GM12872 (cell line): Measurements from ENCODE around the gene RHBDL1.

Source experiments
- TF ChIP-seq, protein P1 (sequence below): IDR thresholded peaks from 3 replicates; pipeline ENCODE4 v1.5.1; 2011; ENCODE audit warnings: low read depth, mild to moderate bottlenecking, low read length, moderate library complexity; ENCODE audit not compliant: insufficient read depth

RHBDL1 gene

DNA sequence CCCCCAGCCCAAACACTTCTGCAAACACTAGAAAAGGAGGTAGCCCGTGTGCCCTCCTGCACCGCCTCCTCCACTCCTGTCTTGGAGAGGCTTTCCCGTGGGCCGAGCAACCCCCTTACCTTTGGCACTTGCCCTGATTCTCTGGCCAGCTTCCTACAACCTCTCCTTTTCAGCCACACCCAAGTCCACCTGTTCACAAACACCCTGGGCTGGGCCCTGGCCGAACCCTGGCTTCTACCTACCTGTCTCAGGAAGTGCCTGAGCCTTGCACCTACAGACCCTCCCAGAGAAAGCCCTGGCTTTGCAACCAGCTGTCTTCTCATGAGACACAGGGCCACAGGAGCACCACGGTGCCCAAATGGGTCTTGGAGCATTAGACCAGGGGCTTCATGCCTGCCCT, 43.5 kb downstream of the RHBDL1 start:
- TF ChIP-seq, protein P1, sequence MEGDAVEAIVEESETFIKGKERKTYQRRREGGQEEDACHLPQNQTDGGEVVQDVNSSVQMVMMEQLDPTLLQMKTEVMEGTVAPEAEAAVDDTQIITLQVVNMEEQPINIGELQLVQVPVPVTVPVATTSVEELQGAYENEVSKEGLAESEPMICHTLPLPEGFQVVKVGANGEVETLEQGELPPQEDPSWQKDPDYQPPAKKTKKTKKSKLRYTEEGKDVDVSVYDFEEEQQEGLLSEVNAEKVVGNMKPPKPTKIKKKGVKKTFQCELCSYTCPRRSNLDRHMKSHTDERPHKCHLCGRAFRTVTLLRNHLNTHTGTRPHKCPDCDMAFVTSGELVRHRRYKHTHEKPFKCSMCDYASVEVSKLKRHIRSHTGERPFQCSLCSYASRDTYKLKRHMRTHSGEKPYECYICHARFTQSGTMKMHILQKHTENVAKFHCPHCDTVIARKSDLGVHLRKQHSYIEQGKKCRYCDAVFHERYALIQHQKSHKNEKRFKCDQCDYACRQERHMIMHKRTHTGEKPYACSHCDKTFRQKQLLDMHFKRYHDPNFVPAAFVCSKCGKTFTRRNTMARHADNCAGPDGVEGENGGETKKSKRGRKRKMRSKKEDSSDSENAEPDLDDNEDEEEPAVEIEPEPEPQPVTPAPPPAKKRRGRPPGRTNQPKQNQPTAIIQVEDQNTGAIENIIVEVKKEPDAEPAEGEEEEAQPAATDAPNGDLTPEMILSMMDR: no peak

DNA sequence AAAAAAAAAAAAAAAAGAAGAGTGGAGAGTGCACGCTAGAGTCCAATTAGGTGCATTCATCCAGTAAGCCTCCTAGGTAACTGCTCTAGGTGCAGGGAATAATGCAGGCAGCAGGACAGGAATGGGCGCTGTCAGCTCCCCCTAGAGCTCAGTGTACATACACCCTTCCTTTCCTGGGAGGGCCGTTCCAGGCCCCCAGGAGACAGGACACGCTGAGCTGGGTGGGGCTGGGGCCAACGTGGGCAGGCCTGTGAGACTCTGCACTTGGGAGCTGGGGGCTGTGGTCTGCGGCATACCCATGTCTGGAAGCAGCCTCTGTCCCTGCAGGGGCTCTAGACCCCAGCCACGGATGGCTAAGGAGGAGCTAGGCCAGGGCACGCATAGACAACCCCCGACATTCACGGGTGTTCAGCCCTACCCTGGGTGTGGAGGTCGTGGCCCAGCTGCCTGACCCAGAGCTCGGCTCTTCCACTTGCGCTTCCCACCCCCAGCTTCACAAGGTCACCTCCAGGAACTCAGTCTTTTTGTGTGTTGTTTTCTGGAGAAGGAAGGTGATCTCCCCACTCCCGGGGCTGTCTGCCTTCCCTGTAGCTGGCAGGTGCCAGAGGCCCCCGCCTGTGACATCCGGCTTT, 44.5 kb downstream of the RHBDL1 start:
- TF ChIP-seq, protein P1: peak; percentile 31; the same call in 2 of the 3 replicates

DNA sequence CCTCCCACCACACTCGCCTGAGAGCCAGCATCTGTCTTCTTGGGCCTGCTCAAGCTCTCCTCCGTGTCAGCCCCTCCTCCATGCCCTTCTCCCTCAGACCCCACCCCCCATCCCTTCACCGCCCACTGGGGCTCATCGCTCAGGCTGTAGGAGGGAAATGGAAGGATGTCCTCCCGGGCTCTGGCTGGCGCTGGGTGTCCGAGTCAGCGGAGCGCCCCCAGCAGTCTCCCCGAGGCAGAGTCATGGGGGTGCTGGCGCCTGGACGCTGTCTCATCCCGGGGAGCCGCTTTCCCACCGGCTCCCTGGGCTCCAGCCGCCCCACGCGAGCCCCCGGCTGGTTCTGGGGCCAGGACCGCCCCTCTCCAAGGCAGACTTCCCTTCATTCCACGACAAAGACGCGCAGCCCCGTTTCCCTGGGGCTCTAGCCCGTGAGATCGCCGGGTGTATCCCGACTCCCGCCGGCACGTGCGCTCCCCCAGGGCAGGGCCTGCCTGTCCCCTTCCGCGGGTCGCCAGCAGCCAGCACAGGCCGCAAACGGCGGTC, 45.0 kb downstream of the RHBDL1 start:
- TF ChIP-seq, protein P1: peak; percentile 44; the same call in 2 of the 3 replicates

DNA sequence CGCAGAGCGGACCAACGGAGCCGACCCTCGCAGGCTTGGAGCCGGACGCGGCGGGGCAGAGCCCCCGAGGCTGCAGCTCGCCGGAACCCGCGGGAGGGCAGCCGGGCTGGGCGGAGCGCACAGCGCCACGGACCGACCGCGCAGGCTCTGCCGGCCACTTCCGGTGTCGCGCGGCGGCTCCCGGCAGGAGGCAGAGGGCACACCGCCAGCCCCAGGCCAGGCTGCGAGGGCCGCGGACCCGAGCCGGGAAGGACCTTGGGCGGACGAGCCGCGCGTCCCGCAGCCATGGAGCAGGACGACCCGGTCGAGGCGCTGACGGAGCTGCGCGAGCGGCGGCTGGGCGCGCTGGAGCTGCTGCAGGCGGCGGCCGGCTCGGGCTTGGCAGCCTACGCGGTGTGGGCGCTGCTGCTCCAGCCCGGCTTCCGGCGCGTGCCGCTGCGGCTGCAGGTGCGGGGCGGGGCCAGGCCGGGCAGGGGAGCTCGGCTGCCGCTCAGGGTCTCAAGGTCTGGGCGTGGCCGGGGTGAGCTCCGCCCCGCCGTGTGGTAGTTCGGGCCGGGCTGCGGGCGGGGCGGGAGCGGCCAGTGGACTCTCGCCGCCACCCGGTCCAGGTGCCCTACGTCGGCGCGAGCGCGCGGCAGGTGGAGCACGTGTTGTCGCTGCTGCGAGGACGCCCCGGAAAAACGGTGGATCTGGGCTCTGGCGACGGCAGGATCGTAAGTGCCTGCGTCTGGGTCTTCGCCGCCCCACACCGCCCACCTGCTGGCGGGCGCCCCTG, 45.7 kb downstream of the RHBDL1 start, which contains the start of gene ANTKMT:
ANTKMT (plus strand) TSS at position 157 of the 775 bp plus-strand sequence; CDS start at position 286, 129 bp downstream.
- TF ChIP-seq, protein P1: peak; percentile 11; the same call in 1 of the 3 replicates

DNA sequence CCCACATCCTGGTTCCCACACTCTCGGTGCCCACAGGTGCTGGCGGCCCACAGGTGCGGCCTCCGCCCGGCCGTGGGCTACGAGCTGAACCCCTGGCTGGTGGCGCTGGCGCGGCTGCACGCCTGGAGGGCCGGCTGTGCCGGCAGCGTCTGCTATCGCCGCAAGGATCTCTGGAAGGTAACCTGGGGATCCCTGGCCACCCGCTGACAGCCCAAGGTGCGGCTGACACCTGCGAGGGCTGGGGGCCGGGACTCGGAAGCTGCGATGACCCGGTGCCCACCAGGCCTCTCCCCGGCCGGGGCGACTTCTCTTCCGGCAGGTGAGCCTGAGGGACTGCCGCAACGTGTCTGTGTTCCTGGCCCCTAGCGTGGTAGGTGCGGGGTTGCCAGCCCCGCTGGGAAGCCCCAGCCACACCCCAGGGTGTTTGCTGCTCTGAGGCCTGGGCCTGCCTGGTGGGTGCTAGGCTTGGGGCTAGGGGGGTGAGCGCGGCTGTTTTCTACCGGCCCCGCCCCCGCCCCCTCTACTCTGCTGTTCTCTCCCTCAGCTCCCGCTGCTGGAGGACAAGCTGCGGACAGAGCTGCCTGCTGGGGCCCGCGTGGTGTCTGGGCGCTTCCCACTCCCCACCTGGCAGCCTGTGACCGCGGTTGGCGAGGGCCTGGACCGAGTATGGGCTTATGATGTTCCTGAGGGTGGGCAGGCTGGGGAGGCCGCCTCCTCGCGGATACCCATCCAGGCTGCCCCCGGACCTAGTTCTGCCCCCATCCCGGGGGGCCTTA, 46.5 kb downstream of the RHBDL1 start:
- TF ChIP-seq, protein P1: no peak

DNA sequence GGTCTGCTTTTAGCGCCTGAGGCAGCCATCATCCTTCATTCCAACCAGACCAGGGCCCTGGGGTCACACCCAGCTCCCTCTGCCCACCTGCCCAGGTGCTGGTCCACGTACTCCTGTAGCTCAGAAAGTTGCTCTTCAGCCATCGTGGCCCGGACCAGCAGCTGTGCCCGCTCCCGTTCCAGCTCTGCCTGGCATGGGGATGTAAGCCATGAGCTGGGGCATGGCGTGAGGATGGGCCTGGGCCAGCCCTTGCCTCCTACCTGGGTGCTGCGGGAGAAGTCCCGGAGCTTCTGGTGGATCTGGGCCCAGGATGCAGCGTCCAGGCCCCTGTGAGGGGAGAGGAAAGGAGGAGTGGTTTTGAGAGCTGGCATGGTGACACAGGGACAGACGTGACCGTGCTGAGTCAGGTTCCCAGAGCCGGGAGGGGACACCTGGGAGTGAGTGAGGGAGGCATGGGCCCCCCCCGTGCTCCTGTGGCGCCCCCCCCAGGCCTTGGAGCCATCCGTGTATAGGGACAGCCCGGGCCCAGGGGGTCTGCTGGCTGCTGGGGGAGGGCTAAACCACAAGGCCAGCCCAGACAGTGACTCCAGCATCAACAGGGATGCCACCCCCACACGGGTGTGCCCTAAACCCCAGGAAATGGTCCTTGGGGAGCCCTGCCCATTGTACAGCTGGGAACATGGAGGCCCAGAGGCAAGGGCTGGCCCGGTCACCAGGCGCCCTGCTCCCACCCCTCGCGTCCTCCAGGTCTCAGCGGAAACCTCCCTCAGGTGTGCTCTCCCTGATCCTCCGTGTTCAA, 47.6 kb downstream of the RHBDL1 start:
- TF ChIP-seq, protein P1: no peak
